HepG2 (cell line): ENCODE results near the gene CCDC154. TPM values are rescaled to one million over a fixed set of nuclear protein-coding genes. Genes with fewer than 3 reads are reported as not detected.

Experiments used
- ATF1 ChIP-seq: IDR thresholded peaks from 2 replicates; pipeline ENCODE4 v1.6.1; 2016; ENCODE audit warnings: mild to moderate bottlenecking, control low read depth
- EEA1 ChIP-seq: sonication (generic); formaldehyde crosslinking; IDR thresholded peaks from 2 replicates; pipeline ENCODE4 v1.5.1; 2020; ENCODE audit warnings: mild to moderate bottlenecking, missing genetic modification reagents, borderline replicate concordance
- POLR2G ChIP-seq: fragments of 200-400 bp; formaldehyde crosslinking; IDR thresholded peaks from 2 replicates; pipeline ENCODE4 v1.6.1; 2018; ENCODE audit warnings: mild to moderate bottlenecking, low read depth, low read length, moderate library complexity
- RARA ChIP-seq: IDR thresholded peaks from 2 replicates; pipeline ENCODE4 v1.6.1; 2016; ENCODE audit warnings: missing genetic modification reagents, missing compliant biosample characterization
- SMYD3 ChIP-seq: sonication (generic); formaldehyde crosslinking; IDR thresholded peaks from 2 replicates; pipeline ENCODE4 v1.8.1; 2023; ENCODE audit warnings: mild to moderate bottlenecking, missing genetic modification reagents
- ZNF326 ChIP-seq: sonication (generic); formaldehyde crosslinking; IDR thresholded peaks from 2 replicates; pipeline ENCODE4 v1.4.0; 2020; ENCODE audit warnings: missing genetic modification reagents, borderline replicate concordance
- ZNF879 ChIP-seq: sonication (generic); formaldehyde crosslinking; IDR thresholded peaks from 2 replicates; pipeline ENCODE4 v1.8.1; 2023; ENCODE audit warnings: missing genetic modification reagents
- polyA plus RNA-seq, 8 experiments: library from polyadenylated mRNA; depleted of rRNA in 3 of 8; stranded (reverse) in 7 of 8; unstranded in 1 of 8; fragments of >200 nt; fragmentation: Illumina TruSeq in 4 of 8; extraction: Trizol in 4 of 8; gene quantifications; 2 replicates each; pipeline versions ENCODE4 v1.2.1 to v1.2.3, GENCODE V29; 2011 to 2016; ENCODE audit warnings: low read depth in 4 of 8, missing spikeins in 1 of 8, mixed read lengths in 1 of 8; ENCODE audit not compliant: insufficient read depth in 1 of 8
- total RNA-seq, 5 experiments: library from RNA; depleted of rRNA; stranded (reverse); fragments of >200 nt; fragmentation: Illumina TruSeq; extraction: Trizol; gene quantifications; 2 replicates each; pipeline ENCODE4 v1.2.3, GENCODE V29; 2016; ENCODE audit warnings: low read depth in 1 of 5
- TF ChIP-seq, protein P1 (sequence below): sonication (generic); formaldehyde crosslinking; IDR thresholded peaks from 2 replicates; pipeline ENCODE4 v1.5.1; 2020; ENCODE audit warnings: mild to moderate bottlenecking, missing genetic modification reagents
- TF ChIP-seq, protein P2 (sequence below): sonication (generic); formaldehyde crosslinking; IDR thresholded peaks from 2 replicates; pipeline ENCODE4 v1.8.0; 2022; ENCODE audit warnings: missing genetic modification reagents, low read depth, mild to moderate bottlenecking, borderline replicate concordance
- TF ChIP-seq, protein P3 (sequence below): sonication (generic); formaldehyde crosslinking; IDR thresholded peaks from 2 replicates; pipeline ENCODE4 v1.8.0; 2022; ENCODE audit warnings: missing genetic modification reagents, mild to moderate bottlenecking, moderate library complexity, borderline replicate concordance

Gene CCDC154
- total and polyA plus RNA-seq, 2 of the 13 experiments (the other 11 are each of a cell fraction or from before 2014, with no cell fraction given), result 0.92 to 1.5 TPM

DNA sequence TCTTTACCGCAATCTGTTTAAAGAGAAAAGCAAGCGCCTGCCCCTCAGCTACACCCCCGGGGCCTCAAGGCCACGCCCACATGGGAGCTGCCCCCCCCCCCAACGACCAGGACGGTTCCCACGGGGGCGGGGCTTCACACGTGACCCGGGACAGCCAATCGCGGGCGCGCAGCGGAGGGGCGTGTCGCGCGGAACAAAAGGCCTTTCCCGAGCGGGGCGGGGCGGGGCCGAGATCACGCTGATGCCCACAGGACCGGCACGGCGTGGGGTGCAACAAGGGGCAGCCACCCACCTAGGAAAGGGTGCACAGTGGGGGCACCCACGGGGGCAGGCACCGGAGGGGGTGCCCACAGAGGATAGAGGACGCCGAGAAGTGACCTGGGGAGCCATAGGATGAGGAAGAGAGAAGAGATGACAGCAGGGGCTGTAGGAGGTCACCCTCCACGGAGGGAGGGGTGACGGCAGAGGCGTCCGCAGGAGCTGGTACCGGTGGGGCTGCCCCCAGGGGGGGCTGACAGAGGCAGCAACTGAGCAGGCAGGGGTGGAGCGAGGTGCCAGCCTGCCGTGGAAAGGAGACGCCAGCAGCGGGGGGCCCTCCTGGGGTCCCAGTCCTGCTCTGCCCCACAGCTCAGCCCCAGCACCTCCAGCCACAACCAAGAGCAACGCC is 36.1 kb downstream of the CCDC154 start (continued):
- TF ChIP-seq, protein P1, sequence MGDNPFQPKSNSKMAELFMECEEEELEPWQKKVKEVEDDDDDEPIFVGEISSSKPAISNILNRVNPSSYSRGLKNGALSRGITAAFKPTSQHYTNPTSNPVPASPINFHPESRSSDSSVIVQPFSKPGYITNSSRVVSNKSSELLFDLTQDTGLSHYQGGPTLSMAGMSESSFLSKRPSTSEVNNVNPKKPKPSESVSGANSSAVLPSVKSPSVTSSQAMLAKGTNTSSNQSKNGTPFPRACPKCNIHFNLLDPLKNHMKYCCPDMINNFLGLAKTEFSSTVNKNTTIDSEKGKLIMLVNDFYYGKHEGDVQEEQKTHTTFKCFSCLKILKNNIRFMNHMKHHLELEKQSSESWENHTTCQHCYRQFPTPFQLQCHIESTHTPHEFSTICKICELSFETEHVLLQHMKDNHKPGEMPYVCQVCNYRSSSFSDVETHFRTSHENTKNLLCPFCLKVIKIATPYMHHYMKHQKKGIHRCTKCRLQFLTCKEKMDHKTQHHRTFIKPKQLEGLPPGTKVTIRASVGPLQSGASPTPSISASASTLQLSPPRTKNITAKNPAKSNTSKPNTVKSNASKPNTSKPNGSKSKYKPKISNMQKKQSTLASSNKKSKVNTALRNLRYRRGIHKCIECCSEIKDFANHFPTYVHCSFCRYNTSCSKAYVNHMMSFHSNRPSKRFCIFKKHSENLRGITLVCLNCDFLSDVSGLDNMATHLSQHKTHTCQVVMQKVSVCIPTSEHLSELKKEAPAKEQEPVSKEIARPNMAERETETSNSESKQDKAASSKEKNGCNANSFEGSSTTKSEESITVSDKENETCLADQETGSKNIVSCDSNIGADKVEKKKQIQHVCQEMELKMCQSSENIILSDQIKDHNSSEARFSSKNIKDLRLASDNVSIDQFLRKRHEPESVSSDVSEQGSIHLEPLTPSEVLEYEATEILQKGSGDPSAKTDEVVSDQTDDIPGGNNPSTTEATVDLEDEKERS, result no peak
- TF ChIP-seq, protein P2, sequence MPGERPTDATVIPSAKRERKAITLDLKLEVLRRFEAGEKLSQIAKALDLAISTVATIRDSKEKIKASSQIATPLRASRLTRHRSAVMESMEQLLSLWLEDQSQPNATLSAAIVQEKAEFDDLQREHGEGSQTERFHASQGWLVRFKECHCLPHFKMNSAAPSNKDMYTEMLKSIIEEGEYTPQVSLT (CRISPR knock-in tag), result no peak
- TF ChIP-seq EEA1 (no peak), RARA (CRISPR knock-in tag) (no peak), ZNF326 (no peak), POLR2G (no peak), ZNF879 (CRISPR knock-in tag) (no peak), ATF1 (CRISPR knock-in tag) (no peak), SMYD3 (no peak)
- TF ChIP-seq, protein P3, sequence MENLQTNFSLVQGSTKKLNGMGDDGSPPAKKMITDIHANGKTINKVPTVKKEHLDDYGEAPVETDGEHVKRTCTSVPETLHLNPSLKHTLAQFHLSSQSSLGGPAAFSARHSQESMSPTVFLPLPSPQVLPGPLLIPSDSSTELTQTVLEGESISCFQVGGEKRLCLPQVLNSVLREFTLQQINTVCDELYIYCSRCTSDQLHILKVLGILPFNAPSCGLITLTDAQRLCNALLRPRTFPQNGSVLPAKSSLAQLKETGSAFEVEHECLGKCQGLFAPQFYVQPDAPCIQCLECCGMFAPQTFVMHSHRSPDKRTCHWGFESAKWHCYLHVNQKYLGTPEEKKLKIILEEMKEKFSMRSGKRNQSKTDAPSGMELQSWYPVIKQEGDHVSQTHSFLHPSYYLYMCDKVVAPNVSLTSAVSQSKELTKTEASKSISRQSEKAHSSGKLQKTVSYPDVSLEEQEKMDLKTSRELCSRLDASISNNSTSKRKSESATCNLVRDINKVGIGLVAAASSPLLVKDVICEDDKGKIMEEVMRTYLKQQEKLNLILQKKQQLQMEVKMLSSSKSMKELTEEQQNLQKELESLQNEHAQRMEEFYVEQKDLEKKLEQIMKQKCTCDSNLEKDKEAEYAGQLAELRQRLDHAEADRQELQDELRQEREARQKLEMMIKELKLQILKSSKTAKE (CRISPR knock-in tag), result no peak
